HG02623 (cell line): ENCODE results near the gene PDE4D.
"Not testable (repeated sequence)": the region's sequence is repeated elsewhere in the genome, so short reads cannot be mapped to it uniquely, and the experiment has no call there.

Experiments used
- ATAC-seq: cut with Tn5 transposase; IDR thresholded peaks from one replicate; pipeline ENCODE4 v1.9.1; 2021; ENCODE audit warnings: moderate library complexity; ENCODE audit not compliant: unreplicated experiment

Gene PDE4D

DNA sequence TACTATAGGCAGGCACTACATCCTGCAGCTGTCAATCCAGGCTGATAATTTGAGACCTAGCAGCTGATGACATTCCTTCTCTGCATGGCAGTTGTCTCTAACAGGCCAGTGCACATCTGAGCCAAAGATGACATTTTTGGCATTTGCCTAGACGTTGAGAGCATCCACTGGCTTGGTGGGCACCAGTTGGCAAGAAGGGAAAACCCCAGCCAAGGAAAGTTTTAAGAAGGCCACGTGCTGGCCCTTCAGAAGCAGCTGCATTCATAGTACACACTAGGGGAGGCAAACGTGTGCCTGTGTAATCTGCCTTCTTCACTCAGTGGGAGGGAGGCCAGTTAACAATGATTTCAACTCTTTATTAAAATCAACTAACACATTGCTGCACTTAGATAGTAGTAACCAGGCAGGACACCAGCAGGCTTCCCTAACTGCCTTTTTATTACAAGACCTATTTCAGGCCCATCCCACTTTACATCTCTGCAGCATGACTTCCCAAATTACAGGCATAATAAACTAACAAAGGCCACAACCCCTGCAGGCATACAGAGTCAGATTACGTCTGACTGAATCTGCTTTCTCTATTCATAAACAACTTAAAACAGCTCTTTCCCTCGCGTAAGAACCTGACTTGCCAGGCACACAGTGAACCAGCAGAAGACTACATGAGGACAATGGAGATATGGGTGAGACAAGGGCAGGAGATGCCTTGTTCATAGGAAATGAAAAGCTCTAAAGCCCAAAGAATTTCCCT, 576.3 kb downstream of the PDE4D start:
- ATAC-seq = no peak

- no peak for ATAC-seq
These were observed 581.3 kb downstream of the PDE4D start for GRCh38 chr5:59312223-59312622.

DNA sequence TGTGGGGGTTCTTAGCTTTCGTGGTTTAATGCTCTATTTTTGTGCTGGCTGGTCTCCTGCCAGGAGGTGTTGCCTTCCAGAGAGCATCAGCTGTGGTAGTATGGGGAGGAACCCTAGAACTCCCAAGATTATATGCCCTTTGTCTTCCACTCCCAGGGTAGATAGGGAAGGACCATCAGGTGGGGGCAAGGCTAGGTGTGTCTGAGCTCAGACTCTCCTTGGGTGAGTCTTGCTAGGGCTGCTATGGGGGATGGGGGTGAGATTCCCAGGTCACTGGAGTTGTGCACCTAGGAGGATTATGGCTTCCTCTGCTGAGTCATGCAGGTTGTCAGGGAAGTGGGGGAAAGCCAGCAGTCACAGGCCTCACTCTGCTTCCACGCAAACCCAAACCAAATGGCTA, 584.8 kb downstream of the PDE4D start:
- not testable (repeated sequence) for ATAC-seq

DNA sequence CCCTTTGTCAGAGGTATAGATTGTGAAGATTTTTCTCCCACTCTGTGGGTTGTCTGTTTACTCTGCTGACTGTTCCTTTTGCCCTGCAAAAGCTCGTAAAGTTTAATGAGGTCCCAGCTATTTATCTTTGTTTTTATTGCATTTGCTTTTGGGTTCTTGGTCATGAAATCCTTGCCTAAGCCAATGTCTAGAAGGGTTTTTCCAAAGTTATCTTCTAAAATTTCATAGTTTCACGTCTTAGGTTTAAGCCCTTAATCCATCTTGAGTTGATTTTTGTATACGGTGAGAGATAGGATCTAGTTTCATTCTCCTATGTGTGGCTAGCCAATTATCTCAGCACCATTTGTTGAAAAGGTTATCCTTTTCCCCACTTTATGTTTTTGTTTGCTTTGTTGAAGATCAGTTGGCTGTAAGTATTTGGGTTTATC, 590.2 kb downstream of the PDE4D start:
- ATAC-seq = not testable (repeated sequence)

DNA sequence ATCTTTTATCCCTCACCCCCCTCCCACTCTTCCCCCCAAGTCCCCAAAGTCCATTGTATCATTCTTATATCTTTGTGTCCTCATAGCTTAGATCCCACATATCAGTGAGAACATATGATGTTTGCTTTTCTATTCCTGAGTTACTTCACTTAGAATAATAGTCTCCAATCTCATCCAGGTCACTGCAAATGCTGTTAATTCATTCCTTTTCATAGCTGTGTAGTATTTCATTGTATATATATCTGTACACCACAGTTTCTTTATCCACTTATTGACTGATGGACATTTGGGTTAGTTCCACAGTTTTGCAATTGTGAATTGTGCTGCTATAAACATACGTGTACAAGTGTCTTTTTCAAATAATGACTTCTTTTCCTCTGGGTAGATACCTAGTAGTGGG, 591.0 kb downstream of the PDE4D start:
- not testable (repeated sequence) for ATAC-seq

GRCh38 chr5:59301727-59302126, 591.8 kb downstream of the PDE4D start:
- no peak for ATAC-seq

DNA sequence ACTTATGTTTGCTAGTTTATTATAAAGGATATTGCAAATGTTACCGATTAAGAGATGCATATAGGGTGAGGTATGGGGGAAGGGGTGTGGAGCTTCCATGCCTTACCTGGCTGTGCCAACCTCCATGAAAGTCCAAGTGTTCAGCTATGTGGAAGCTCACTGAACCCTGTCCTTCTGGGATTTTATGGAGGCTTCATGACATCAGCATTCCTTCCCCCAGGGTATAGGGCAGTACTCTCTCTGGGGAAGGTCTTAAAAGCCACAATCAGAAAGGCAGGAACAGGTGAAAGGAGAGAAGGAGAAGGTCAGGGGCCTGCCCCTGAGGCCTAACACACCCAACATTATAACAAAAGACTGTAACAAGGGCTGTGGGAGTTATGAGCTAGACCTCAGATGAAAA, 592.6 kb downstream of the PDE4D start:
- ATAC-seq = no peak

- ATAC-seq = no peak
These were observed 594.5 kb downstream of the PDE4D start for GRCh38 chr5:59299006-59299405.

- ATAC-seq = no peak
These were observed 596.9 kb downstream of the PDE4D start for GRCh38 chr5:59296317-59297264.

DNA sequence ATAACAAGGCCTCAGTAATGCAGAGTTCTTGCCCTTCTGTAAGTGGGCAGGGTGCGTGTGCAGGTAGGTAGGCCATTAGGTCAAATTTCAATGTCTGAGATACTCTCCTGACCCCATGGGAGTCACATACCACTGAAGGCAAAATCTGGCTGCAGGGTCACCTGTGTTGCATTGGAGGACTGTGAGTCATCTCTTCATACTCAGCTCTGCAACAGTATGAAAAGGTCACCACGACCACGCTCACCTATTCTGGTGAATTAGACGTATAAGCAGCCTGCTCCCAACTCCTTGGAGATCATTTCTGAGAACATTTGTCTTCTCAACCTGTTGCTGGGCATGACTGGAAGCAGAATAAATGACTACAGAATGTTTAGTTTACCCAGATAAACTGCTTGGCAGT, 599.8 kb downstream of the PDE4D start:
- ATAC-seq = no peak

GRCh38 chr5:59291941-59292340, 601.6 kb downstream of the PDE4D start:
- no peak for ATAC-seq

DNA sequence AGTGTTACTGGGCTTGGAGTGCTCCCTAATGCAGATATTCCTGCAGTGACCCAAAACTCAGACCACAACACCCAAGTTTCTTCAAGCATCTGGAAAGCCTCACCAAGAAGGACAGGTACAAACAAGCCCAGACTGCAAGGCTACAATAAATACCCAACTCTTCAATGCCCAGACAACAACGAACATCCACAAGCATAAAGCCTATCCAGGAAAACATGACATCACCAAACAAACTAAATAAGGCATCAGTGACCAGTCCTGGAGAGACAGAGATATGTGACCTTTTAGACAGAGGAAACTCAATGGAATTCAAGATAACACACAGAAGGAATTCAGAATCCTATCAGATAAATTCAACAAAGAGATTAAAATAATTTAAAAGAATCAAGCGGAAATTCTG, 605.6 kb downstream of the PDE4D start:
- no peak for ATAC-seq

DNA sequence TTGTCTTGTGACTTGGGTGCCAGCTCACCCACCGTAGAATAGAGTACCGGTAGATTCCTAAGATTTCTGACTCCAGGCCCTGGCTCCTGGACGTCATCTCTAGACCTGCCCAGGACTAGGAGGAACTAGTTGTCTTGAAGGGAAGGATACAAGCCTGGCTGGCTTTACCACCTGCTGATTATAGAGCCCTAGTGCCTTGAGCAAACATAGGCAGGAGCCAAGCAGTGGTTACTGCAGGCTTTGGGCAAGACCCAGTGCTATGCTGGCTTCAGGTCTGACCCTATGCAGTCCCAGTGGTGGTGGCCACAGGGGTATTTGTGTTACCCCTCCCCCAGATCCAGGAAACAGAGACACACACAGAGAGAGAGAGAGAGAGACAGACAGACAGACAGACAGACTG, 606.2 kb downstream of the PDE4D start:
- ATAC-seq = no peak

DNA sequence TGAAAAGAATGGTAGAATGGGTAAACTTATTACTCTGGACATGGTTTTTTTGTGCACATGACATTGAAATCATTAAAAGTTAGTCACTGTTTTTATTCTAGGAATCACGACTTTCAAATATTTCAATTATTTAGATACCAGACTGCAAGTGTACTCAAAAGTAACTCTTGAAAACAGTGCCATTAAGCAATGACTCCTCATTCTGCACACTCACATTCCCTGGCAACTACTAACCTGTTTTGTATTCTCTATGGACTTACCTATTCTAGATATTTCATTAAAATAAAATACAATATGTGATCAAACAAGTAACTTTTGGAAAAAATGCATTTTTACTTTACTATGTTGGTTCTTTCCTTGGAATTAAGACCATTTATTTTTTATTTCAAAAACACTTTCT, 607.0 kb downstream of the PDE4D start:
- no peak for ATAC-seq

- no peak for ATAC-seq
These were observed 608.1 kb downstream of the PDE4D start for GRCh38 chr5:59285300-59286016.

DNA sequence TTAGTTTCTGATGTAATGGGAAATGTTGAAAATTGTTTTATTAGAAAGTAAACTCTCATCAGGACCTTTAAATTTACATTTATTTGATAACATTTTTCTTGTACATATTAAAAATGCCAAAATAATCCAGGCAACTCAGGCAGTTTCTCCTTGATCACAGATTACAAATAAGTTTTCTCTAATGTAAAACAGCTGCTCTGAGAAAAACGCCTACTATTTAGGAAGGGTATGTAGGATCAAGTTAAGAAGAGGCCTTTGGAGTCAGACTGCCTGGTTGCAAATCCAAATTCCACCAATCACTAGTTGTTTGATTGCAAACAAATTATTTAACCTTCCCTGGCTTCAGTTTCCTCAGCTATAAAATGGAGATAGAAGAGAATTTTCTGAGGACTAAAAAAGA, 610.8 kb downstream of the PDE4D start:
- no peak for ATAC-seq

DNA sequence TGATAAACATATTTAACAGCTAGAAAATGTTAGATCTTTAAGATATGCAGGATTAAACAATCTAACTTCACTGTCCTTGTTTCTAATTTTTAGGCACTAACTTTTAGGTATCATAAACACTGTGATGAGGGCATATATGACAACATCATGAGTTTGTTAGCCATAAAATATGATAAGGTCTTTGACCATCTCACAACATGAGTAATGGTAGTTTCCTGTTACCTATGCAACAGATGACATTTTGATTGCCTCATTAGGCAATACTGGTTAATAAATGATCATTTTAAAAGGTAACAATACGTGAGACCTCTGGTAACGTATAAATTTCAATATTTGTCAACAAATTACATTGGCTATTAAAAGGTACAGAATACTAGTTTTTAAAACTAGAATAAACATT, 613.5 kb downstream of the PDE4D start:
- no peak for ATAC-seq

DNA sequence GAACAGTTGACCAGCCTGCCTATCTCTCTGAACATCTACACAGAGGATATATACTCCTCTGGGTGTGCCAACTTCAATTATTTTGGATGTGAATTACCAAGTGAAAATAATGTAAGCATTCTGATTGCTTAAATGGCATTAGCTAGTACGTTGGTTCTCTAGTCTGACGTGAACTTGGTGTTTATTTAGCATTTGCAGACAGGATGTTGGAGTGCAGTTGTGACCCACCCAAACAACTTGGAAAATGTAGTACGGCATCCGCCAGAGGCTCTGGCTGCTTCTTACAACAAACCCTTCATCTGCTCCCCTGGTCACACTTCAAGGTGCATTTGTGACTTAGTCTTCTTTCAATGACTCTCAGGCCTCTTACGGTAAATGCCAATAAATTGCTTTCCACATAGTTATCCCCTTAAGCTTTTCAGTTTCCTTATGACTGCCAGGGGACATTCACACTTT, 616.6 kb downstream of the PDE4D start:
- ATAC-seq = no peak

DNA sequence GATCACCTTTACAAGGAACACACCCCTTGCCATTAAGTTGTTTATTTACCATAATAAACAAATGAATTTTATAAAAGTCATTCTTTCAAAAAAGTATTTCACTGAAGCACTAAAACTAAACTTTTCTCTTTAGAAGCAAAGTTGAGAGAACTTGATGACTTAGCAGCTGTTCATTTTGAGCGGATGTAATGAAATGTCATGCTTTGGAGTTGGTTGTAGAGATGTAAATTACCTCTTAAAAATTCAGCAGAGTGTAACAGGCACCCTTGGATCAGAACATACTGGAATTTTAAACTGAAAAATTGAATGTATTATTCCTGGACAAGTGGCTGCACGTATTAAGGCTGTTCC, 617.2 kb downstream of the PDE4D start:
- ATAC-seq = no peak

GRCh38 chr5:59275510-59276324, 617.8 kb downstream of the PDE4D start:
- ATAC-seq = no peak

DNA sequence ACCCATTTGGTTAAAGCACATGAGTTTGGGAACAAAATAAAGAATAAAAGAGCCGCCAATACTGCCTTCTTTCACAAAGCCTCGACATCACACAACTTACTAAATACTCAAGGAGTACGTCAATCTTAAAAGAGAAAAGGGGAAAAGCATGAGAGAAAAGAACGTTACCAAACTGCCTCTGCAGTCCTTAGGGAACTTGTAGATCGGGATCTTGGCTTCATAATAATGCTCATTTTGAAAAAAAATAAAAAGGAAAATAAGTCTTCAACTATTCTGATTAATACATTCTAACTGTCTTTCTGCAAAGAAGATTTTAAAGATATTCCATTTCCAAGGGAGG, 618.4 kb downstream of the PDE4D start:
- no peak for ATAC-seq
